GM19043 (cell line): Measurements from ENCODE around the gene FNTB.
"Not testable (repeated sequence)": the region's sequence is repeated elsewhere in the genome, so short reads cannot be mapped to it uniquely, and the experiment has no call there.

Experiments
- ATAC-seq: cut with Tn5 transposase; IDR thresholded peaks from one replicate; pipeline ENCODE4 v1.9.1; 2021; ENCODE audit warnings: low read depth; ENCODE audit not compliant: unreplicated experiment

The FNTB gene

DNA sequence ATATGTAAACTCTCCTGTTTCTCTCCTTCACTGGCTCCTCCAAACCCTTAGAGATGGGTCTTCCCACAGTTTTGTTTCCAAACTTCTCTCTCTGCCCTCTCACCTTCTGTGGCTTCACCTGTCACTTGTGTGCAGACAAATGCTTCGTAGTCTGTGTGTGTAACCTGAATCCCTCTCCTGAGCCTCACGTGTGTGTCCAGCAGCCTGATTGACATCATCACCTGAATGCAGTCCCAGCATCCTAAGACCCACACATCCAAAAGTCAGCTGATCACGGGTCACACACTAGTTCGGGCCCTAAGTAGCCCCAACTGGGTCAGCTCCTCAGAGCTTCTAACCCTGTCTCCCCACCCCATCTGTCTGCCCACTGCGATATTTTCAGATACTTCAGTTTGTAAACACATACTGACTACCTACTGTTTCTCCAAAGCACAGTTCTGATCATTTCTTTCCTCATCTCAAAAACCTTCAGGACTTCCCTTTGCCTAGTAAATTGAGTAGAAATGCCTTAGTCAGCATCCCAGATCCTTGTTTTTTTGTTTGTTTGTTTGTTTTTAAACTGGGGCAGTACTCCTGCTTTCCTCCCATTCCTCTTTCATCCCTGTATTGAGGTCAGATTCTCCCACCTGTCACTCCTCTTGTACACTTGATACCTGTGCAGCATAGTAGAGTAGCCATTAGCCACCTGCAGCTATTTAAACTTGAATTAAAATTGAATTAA, 23.7 kb downstream of the FNTB start:
- ATAC-seq, result no peak

DNA sequence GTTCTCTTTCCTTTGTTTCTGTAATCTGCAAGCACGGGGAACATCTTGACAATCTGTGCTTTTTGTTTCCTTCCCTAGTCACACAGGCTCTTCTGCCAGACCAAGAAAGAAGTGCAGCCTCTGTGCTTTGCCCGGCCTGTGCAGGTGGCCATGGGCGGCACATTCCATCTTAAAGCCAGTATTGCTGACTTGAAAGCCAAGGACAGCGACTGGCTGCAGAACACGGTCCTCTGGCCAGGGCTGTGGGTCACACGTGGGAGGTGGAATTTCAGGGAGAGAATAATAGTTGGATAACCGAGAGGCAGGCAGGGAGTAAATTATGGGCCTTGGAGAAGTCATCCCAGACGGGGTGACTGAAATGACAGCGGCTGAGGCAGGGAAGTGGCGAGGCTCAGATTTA, 24.8 kb downstream of the FNTB start:
- no peak for ATAC-seq

DNA sequence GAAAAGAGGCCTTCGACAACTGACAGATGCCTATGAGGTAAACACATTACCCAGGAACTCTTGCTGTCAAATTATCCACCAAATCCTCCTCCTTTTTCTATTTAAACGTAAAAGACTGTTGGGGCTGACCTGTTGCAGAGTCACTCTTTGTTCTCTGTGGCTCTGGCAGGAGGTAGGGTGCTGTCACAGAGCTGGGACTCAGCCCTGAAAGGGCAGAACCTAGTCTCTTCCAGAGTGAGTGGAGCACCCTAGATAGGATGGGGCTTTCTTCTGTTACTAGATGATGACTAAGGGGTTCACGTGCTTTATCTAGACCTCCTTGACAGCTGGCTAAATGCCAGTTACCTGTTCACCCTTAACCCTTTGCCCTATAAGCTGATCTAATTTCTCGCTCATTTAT, 25.7 kb downstream of the FNTB start:
- ATAC-seq, result no peak

DNA sequence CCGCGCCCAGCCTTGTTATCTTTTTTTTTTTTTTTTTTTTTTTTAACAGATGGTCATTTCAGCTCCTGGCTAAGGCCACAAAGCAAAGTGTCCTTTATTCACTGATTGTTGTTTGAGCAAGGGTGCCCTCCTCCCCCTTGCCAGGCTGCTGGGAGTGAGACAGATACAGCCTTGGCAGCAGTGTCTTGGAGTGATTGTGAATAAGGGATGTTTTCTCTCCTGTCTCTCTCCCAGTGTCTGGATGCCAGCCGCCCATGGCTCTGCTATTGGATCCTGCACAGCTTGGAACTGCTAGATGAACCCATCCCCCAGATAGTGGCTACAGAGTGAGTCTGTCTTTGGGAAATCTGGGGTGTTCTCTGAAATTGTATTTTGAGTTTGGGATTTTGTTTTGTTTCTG, 28.7 kb downstream of the FNTB start:
- no peak for ATAC-seq

DNA sequence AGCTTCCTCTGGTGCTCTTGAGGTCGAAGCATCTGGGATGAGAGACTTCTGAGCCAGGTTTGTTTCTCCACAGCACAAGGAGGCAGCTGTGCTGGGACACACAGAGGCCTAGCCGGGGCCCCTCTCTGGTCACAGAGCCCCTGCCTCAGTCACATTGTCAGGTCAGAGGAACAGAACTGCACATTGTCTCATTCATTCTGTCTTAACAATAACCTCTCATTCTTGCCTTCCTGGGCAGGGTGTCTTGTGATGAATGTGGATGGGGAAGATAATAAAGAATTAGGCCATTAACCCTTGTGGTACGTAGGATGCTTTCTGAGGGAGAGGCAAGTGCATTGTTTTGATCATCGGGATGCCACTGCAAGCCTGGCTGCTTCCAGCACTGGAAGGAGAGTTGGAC, 29.8 kb downstream of the FNTB start:
- ATAC-seq, result no peak

DNA sequence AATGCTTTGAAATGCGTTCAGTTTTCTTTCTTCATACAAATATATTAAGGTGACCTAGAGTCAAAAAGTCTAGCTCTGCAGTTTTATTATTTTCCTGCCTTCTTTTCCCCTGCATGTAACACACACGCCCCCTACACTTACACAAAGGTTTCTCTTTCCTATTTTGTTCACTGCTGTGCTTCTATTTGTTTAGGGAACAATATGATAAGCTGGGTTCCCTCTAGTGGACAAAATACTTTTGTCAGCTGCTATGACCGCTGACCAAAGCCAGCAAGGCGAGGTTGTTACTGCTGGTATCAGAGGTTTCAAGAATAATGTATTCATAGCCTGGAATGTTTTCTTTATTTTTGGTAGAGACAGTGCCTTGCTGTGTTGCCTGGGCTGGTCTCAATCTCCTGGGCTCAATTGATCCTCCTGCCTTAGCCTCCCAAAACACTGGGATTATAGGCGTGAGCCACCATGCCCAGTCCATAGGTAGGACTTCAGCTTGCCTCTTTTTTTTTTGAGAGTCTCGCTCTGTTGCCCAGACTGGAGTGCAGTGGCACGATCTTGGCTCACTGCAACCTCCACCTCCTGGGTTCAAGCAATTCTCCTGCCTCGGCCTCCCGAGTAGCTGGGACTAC, 33.4 kb downstream of the FNTB start:
- no peak for ATAC-seq

DNA sequence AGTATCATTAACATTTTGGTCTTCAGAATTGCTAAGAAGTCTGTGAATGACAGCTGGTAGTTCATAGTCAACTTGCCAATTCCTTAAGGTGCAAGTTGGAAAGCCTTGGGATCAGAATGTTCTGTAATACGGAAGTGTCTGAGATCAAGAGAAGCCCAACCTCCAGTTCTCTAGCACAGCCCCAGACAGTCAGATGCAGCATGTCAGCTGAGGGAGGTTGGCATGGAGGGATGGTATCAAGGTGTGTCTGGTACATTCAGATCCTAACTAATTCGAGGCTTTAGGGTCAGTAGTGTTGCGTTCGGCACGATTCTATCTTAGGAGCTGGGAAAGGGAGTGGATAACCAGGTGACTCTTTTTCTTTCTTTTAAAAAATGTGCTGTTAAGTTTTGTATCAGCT, 38.3 kb downstream of the FNTB start:
- no peak for ATAC-seq

DNA sequence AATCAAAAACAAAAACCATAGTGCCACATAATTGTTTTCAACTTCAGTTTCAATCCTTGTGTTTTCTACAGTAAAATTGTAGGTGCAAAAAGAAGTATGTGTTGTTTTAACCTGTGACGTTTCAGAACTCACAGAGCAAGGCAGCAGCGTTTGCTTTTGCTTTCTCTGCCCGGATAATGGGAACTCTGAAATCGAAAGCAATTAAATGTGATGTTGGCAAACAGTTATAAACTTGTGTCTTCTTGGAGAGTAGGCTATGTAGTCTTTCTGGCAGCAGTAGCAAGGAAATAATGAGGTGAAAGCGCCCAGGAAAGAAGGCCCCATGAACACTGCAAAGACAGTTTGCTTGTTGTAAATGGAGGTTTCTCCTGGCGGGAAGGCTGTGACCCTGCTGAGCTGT, 39.1 kb downstream of the FNTB start:
- no peak for ATAC-seq

DNA sequence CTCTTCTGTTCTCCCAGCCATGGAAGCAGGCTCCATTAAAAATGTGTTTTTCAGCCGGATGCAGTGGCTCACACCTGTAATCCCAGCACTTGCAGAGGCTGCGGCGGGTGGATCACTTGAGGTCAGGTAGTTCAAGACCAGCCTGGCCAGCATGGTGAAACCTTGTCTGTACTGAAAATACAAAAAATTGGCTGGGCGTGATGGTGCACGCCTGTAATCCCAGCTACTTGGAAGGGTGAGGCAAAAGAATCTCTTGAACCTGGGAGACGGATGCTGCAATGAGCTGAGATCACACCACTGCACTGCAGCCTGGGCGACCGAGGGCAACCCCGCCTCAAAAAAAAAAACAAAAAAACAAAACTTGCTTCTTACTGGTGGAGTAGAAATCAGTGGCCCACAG, 39.8 kb downstream of the FNTB start:
- no peak for ATAC-seq

DNA sequence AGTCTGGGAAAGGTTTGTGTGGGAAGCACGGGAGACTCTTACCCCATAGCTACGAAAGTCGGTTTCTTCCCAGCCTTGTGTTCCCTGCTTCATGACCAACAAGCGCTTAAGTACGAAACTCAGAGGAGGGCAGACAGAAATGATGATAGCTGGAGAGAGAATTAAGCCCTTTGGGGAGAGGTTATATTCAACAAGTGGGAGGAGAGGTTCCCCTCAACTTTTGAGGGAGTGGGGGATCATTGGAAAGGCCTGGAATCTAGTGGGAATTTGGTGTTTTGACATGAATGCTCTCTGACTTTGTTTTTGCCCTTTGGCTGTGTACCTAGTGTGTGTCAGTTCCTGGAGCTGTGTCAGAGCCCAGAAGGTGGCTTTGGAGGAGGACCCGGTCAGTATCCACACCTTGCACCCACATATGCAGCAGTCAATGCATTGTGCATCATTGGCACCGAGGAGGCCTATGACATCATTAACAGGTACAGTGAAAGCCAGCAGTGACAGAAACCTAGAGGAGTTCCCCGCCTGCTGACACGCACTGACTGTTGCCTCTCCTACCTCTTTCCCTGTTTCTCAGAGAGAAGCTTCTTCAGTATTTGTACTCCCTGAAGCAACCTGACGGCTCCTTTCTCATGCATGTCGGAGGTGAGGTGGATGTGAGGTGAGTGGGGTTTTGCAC, 40.6 kb downstream of the FNTB start:
- no peak for ATAC-seq

DNA sequence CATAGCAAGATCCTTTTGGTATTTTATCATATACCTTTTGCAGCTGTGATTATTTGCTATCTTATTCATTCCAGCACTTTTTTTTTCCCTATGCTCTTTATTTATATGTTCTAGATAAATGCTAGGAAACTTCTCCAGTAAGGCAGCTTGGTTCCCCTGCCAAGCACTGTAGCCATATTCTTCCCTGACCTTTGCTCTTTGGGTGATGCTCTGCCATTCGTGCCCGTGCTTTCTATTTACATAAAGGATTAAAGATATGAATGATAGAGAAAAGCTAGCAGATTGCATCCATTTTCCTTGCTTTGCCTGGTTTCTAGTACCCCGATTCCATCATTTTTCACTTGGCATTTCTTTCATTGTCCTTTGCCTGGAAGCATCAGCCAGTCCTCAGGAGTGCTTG, 42.2 kb downstream of the FNTB start:
- ATAC-seq, result no peak

DNA sequence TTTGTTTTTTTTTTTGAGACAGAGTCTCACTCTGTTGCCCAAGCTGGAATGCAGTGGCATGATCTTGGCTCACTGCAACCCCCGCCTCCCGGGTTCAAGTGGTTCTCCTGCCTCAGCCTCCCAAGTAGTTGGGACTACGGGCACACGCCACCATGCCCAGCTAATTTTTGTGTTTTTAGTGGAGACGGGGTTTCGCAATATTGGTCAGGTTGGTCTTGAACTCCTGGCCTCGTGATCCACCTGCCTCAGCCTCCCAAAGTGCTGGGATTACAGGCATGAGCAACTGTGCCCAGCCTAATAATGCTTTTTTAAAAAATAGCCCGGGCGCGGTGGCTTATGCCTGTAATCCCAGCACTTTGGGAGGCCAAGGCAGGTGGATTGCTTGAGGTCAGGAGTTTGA, 44.6 kb downstream of the FNTB start:
- ATAC-seq, result not testable (repeated sequence)

DNA sequence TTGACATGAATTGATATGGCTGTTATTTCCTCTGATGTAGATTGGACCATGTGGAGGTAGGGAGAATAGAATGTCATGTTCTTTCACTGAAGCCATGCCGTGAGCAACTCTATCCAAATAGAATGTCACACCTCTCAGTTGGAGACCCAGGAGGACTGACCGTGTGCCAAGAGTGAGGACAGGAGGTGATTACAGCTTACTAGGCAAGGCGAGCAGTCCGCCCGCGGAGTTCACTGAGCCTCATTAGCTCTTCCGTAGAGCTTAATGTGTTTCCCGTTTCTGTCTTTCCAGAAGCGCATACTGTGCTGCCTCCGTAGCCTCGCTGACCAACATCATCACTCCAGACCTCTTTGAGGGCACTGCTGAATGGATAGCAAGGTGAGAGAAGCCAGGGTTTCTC, 45.6 kb downstream of the FNTB start:
- no peak for ATAC-seq

DNA sequence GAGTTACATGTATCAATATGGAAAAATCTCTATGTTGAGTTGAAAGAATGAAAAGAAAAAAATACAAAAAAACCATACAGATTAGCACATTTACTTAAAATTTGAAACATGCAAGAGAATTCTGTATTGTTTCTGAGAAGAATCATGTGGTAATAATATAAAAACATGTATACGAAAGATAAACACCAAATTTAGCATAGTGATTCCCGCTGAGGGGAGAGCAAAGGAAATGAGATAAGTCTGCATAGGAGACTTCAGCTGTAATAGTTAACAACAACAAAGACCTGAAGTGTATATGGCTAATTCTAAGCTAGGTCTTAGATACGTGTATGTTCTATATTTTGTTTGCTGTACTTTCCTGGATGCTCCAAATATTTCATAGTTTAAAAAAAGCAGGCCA, 46.5 kb downstream of the FNTB start:
- no peak for ATAC-seq

DNA sequence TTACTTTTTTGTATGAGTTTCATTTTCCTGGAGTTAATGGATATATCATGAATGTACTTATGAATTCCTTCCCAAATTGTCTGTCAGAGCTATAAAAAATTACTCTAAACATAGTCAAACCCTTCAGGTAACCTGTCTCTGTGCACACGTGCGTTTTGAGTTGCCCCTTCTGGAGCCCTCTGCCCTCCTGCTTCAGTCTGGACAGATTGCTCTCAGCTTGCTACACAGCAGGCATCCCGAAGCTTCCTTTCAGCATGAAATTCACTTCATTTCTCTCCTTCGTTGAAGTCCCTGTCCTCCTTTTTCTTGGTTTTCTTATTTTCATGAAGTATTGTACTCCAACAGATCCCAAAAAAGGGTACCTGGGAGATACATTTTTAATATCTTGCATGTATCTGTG, 47.3 kb downstream of the FNTB start:
- no peak for ATAC-seq

DNA sequence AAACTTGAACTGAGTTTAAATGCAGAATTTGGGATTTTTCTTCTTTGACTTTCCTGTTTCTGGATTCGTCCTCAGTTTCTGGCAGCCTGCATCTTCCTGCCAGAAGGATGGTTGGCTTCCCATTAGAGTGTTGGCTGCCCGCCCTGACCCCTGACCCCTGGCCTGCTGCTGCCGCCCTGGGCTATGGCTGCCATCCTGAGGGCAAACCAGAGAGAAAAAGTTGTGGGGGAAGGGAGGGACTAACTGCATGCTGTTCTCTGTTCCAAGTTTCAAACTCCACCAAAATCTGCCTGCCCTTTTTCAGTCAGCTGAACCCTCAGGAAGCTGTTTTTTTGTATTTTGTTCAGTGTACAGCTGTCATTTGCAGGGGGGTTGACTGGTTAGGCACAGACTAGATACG, 48.4 kb downstream of the FNTB start:
- no peak for ATAC-seq

DNA sequence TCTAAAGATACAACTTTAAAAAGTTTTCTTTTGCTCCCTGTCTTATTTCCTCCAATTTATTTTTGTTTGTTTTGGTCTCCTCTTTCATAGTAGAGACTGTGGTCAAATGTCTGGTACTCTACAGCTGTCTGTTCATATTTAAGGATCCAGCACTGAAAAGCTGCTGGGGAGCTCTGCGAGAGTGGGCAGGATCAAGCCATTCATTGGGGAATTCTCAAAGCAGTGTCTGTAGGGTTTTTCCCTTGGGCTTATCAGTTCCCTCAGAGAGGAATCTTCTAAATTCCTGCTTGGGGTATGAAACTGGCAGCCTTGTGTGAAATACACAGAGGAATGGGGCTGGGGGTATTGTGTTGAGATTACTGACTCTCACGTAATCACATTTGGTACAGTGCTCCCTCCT, 52.3 kb downstream of the FNTB start:
- ATAC-seq, result no peak

DNA sequence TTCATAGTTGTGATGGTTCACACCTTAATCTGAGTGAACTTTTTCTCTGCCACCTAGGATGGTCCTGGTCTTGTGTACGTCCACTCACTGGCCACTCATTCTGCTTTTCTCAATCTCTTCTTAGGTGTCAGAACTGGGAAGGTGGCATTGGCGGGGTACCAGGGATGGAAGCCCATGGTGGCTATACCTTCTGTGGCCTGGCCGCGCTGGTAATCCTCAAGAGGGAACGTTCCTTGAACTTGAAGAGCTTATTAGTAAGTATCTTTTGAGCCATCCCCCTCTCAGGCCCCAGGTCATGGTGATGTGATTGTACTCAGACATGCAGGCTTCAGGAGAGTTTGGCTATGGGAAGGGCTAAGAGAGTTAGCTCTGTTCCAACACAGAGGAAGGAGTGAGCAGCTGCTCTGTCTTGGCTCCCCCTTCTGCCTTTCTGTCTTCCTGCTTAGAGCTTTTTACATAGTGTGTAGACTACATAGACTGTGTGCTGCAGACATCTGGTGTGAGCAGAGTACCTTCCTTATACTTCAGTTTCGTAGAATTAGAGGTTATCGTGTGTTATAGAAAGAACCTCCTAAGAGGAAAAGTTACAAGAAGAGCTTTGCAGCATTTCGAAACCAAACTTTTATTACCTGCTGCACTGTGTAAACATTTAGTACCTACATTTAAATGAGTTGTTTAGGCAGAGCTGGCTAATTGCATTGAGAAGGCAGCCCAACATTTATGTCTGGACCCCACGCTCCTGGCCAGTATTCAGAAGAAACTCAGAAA, 54.2 kb downstream of the FNTB start:
- no peak for ATAC-seq

DNA sequence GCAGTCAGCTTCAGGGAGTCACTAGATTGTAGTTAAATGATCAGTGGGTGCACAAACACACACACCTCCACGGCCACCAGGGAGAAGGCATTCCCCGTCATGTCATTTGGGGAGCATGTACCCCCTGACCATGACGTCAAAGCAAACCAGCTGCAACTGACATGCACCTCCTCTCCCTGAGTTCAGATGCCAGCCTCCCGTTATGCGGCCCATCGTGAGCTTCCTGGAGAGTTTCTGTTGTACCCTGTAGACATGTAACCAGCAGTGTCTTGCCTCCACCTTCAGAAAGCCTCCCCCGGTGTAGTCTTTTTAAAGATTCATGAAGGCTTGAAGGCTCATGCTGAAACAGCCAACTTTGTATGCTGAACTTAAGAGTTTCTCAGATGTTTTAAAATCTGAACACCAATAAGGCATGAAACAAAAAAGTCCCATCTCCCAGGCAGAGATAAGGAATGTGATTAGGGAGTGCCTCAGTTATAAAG, 54.8 kb downstream of the FNTB start:
- ATAC-seq, result no peak

DNA sequence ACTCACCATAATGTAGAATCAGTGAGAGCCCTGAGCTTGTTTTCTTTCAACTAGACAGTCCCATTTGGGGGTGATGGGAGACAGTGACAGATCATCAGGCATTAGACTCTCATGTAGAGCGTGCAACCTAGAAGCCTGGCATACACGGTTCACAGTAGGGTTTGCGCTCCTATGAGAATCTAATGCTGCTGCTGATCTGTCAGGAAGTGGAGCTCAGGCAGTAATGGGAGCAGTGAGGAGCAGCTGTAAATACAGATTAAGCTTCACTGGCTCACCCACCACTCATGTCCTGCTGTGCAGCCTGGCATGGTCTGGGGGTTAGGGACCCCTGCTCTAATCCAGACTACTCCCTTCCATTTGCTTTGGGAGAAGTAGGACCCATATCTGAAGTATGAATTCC, 55.6 kb downstream of the FNTB start:
- ATAC-seq, result no peak

DNA sequence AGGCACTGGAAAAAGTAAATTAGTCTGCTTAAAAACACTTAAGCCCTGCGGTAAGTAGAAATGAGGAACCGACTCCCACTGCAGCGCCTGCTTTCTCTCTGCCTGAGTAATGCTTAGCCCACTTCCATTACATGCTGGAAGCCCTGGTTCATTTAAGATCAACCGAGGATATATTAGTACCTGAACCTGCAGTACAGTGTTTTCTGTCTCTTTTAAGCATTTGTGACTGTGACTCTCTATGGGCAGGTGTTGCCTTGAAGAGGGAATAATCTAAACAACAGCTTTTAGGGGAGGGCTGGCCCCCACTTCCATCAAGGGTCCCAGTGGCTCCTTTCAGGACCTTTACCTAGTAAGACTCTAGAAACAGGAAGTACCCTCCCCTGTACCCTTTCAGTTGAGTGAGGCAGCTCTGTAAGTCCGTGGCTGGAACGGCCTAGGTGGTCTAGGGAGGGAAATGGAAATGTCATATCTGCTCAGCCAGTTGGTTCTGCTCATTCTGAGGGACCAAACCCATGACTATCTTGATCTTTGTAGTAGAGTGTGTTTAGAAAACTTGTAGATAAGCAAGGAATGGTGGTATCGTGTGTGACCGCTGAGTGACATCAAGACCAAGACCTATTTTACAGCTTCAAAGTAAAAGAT, 56.2 kb downstream of the FNTB start:
- ATAC-seq, result peak; percentile 64
